Loucy (cell line): ENCODE data around the gene PLIN4.
"Not testable (repeated sequence)": the region's sequence is repeated elsewhere in the genome, so short reads cannot be mapped to it uniquely, and the experiment has no call there.

Experiments
- H2AFZ ChIP-seq: fragments of 200-600 bp; sonication (generic); 2 replicates; pipeline ENCODE4 v1.6.0; 2016; ENCODE audit warnings: antibody characterized with exemption, mild to moderate bottlenecking, low read length, moderate library complexity
- H3F3A ChIP-seq: fragments of 200-600 bp; 2 replicates; pipeline ENCODE4 v1.6.0; 2016; ENCODE audit warnings: antibody characterized with exemption, low read depth, mild to moderate bottlenecking
- H3K27me3 ChIP-seq: fragments of 200-600 bp; sonication (generic); 2 replicates; pipeline ENCODE4 v1.6.1; 2014; ENCODE audit warnings: low read length, mild to moderate bottlenecking; ENCODE audit not compliant: insufficient read depth, poor library complexity, severe bottlenecking
- H3K36me3 ChIP-seq: fragments of 200-600 bp; sonication (generic); 2 replicates; pipeline ENCODE4 v1.6.1; 2016; ENCODE audit warnings: low read length; ENCODE audit not compliant: insufficient read depth
- H3K4me1 ChIP-seq: fragments of 200-600 bp; sonication (generic); 2 replicates; pipeline ENCODE4 v1.5.1; 2014; ENCODE audit warnings: low read length, mild to moderate bottlenecking; ENCODE audit not compliant: insufficient read depth, poor library complexity, severe bottlenecking
- H3K4me2 ChIP-seq: fragments of 200-600 bp; sonication (generic); 2 replicates; pipeline ENCODE4 v1.6.0; 2014; ENCODE audit warnings: antibody characterized with exemption, low read length, low read depth, mild to moderate bottlenecking; ENCODE audit not compliant: poor library complexity, severe bottlenecking
- H3K4me3 ChIP-seq: fragments of 200-600 bp; sonication (generic); 2 replicates; pipeline ENCODE4 v1.5.1; 2014; ENCODE audit warnings: low read length, mild to moderate bottlenecking, mixed read lengths; ENCODE audit not compliant: poor library complexity, severe bottlenecking
- H3K79me2 ChIP-seq: fragments of 200-600 bp; sonication (generic); 2 replicates; pipeline ENCODE4 v1.6.1; 2014; ENCODE audit warnings: low read length; ENCODE audit not compliant: insufficient read depth
- H3K9ac ChIP-seq: fragments of 200-600 bp; sonication (generic); 2 replicates; pipeline ENCODE4 v1.6.0; 2014; ENCODE audit warnings: mild to moderate bottlenecking, low read depth, low read length, moderate library complexity; ENCODE audit not compliant: poor library complexity, severe bottlenecking
- H3K9me2 ChIP-seq: fragments of 200-600 bp; sonication (generic); replicated peaks from 2 replicates; pipeline ENCODE4 v1.6.1; 2016; ENCODE audit warnings: low read depth, low read length, mixed read lengths
- H3K9me3 ChIP-seq: fragments of 200-600 bp; sonication (generic); 2 replicates; pipeline ENCODE4 v1.6.1; 2014; ENCODE audit warnings: mild to moderate bottlenecking, antibody characterized with exemption, low read length, low read depth; ENCODE audit not compliant: insufficient read depth
- H4K20me1 ChIP-seq: fragments of 200-600 bp; sonication (generic); 2 replicates; pipeline ENCODE4 v1.6.0; 2014; ENCODE audit warnings: antibody characterized with exemption, low read length, mild to moderate bottlenecking; ENCODE audit not compliant: insufficient read depth, poor library complexity, severe bottlenecking
- EZH2phosphoT487 ChIP-seq: fragments of 200-600 bp; IDR thresholded peaks from 2 replicates; pipeline ENCODE4 v1.6.1; 2018; ENCODE audit warnings: antibody characterized with exemption, mild to moderate bottlenecking, moderate library complexity, borderline replicate concordance
- TF ChIP-seq, protein P1 (sequence below): fragments of 200-600 bp; sonication (generic); conservative IDR thresholded peaks from 2 replicates; pipeline ENCODE4 v1.5.1; 2014; ENCODE audit warnings: mild to moderate bottlenecking, antibody characterized with exemption, low read length

PLIN4 gene

DNA sequence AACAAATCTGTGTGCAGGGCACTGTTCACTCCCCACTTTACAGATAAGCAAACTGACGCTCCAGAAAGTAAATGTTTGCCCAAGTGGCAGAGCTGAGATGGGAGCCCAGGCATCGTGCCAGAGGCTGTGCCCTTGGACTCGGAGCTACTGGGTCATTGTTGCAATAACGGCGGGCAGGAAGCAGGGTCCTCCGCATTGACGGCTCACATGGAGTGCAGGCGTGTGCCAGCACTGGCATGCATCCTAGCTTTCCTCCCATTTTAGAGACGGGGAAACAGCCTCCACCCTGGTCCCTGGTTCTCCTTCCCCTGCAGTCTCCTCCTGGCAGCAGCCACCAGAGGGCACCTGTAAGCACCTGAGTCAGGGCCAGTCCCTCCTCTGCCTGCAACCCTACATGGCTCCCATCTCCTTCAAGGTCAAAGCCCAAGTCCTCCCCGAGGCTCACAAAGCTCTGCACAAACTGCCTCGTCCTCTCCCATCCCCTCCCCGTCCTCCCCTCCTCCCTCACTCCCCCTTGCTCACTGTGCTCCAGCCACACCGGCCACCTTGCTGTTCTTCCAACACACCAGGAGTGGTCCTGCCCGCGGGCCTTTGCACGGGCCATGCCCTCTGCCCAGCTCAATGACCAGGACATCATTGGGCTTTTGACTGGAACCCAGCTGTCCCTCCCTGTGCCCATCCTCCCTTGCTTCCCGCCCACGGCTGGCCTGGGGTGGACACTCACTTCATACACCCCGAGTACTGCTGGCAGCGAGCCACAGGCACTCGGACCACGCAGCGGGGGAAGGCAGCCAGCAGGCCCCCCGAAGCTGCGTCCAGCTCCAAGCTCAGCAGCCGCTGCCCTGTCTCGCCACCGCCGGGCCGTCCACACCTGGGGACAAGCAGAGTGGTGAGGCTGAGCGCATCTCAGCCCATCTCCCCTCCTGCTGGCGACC lies 29.3 kb upstream of the PLIN4 start:
- no peaks in the 10 kb centered on the region for H3F3A ChIP-seq
- H3K4me2 ChIP-seq, result no peak overlapping the region
- no peaks in the 10 kb centered on the region for H3K27me3 ChIP-seq
- no peak overlapping the region for H2AFZ ChIP-seq
- no peaks in the 10 kb centered on the region for H3K4me1 ChIP-seq
- no peaks in the 10 kb centered on the region for H4K20me1 ChIP-seq
- no peaks in the 10 kb centered on the region for H3K79me2 ChIP-seq
- H3K9me3 ChIP-seq, result no peaks in the 10 kb centered on the region
- no peak overlapping the region for H3K9ac ChIP-seq
- H3K4me3 ChIP-seq, result no peak overlapping the region
- no peaks in the 10 kb centered on the region for H3K36me3 ChIP-seq
- TF ChIP-seq, protein P1, sequence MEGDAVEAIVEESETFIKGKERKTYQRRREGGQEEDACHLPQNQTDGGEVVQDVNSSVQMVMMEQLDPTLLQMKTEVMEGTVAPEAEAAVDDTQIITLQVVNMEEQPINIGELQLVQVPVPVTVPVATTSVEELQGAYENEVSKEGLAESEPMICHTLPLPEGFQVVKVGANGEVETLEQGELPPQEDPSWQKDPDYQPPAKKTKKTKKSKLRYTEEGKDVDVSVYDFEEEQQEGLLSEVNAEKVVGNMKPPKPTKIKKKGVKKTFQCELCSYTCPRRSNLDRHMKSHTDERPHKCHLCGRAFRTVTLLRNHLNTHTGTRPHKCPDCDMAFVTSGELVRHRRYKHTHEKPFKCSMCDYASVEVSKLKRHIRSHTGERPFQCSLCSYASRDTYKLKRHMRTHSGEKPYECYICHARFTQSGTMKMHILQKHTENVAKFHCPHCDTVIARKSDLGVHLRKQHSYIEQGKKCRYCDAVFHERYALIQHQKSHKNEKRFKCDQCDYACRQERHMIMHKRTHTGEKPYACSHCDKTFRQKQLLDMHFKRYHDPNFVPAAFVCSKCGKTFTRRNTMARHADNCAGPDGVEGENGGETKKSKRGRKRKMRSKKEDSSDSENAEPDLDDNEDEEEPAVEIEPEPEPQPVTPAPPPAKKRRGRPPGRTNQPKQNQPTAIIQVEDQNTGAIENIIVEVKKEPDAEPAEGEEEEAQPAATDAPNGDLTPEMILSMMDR, result peak; percentile 43
- no peak for TF ChIP-seq EZH2phosphoT487
- H3K9me2 ChIP-seq, result no peaks in the 10 kb centered on the region

GRCh38 chr19:4543842-4544647 lies 25.8 kb upstream of the PLIN4 start:
- Histone ChIP-seq H3K9ac (no peak overlapping the region), H3K4me2 (no peak overlapping the region), H3K27me3 (no peaks in the 10 kb centered on the region), H3K79me2 (no peaks in the 10 kb centered on the region), H3K4me3 (no peak overlapping the region), H3K9me3 (0 out of 2 replicates have a peak, but pooled peaks cover 3% of the 10 kb centered on the region), H3F3A (no peaks in the 10 kb centered on the region), H3K9me2 (no peaks in the 10 kb centered on the region), H2AFZ (no peak overlapping the region), H3K36me3 (no peaks in the 10 kb centered on the region), H3K4me1 (peaks cover 10% of the 10 kb centered on the region), H4K20me1 (no peaks in the 10 kb centered on the region)
- no peak for TF ChIP-seq EZH2phosphoT487
- TF ChIP-seq, protein P1, result no peak

- no peak overlapping the region for H3K4me3 ChIP-seq
- no peak overlapping the region for H2AFZ ChIP-seq
Measured at GRCh38 chr19:4542896-4543841, 24.9 kb upstream of the PLIN4 start.

DNA sequence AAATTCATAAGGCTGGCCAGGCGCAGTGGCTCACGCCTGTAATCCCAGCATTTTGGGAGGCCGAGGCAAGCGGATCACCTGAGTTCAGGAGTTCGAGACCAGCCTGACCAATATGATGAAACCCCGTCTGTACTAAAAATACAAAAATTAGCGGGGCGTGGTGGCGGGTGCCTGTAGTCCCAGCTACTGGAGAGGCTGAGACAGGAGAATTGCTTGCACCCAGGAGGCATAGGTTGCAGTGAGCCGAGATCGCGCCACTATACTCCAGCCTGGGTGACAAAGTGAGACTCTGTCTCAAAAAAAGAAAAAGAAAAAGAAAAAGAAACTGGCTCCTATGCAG lies 23.5 kb upstream of the PLIN4 start:
- not testable (repeated sequence) for H3K4me2 ChIP-seq, H3K27me3 ChIP-seq, H3K4me3 ChIP-seq, H3K9me3 ChIP-seq, H3K9me2 ChIP-seq, H3K36me3 ChIP-seq, H3K9ac ChIP-seq, H3K79me2 ChIP-seq, H2AFZ ChIP-seq, H4K20me1 ChIP-seq, H3F3A ChIP-seq
- peaks cover 10% of the 10 kb centered on the region for H3K4me1 ChIP-seq

More at GRCh38 chr19:4542896-4543841, 24.9 kb upstream of the PLIN4 start:
- no peaks in the 10 kb centered on the region for H3K27me3 ChIP-seq
- peaks cover 10% of the 10 kb centered on the region for H3K4me1 ChIP-seq
- H3K79me2 ChIP-seq, result no peaks in the 10 kb centered on the region
- H3F3A ChIP-seq, result no peaks in the 10 kb centered on the region
- H3K36me3 ChIP-seq, result no peaks in the 10 kb centered on the region
- no peaks in the 10 kb centered on the region for H4K20me1 ChIP-seq
- no peak overlapping the region for H3K9ac ChIP-seq
- H3K9me2 ChIP-seq, result no peaks in the 10 kb centered on the region
- no peak for TF ChIP-seq EZH2phosphoT487
- TF ChIP-seq, protein P1, result no peak
- H3K9me3 ChIP-seq, result 0 out of 2 replicates have a peak, but pooled peaks cover 3% of the 10 kb centered on the region
- no peak overlapping the region for H3K4me2 ChIP-seq
